ENCODE measurements around the gene CSH1.

CSH1 gene

DNA sequence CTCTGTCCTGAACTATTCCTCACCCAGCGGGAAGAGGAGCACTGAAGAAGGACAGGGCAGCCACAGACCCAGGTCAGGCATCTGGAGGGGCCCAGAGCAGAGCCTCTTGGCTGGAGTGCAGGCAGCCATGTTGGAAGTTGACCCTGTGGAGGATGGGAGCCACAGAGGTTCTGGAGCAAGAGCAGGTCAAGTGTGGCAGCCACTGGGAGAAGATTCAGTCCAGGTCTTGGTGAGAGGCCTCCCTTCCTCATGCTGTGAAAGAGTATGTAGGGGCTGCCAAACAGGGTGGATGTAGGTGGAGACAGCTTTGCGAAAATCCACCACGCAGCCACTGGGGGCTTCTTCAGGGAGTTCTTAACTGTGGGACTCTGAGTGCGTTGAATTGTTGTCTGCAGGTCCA lies 36.3 kb upstream of the CSH1 start:
- TF ChIP-seq, protein P1, sequence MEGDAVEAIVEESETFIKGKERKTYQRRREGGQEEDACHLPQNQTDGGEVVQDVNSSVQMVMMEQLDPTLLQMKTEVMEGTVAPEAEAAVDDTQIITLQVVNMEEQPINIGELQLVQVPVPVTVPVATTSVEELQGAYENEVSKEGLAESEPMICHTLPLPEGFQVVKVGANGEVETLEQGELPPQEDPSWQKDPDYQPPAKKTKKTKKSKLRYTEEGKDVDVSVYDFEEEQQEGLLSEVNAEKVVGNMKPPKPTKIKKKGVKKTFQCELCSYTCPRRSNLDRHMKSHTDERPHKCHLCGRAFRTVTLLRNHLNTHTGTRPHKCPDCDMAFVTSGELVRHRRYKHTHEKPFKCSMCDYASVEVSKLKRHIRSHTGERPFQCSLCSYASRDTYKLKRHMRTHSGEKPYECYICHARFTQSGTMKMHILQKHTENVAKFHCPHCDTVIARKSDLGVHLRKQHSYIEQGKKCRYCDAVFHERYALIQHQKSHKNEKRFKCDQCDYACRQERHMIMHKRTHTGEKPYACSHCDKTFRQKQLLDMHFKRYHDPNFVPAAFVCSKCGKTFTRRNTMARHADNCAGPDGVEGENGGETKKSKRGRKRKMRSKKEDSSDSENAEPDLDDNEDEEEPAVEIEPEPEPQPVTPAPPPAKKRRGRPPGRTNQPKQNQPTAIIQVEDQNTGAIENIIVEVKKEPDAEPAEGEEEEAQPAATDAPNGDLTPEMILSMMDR (IDR thresholded peaks at IDR 0.05; ENCODE audit: extremely low read depth, missing control alignments) = no peak
- no peak for DNase-seq (ENCODE audit: low spot score)

DNA sequence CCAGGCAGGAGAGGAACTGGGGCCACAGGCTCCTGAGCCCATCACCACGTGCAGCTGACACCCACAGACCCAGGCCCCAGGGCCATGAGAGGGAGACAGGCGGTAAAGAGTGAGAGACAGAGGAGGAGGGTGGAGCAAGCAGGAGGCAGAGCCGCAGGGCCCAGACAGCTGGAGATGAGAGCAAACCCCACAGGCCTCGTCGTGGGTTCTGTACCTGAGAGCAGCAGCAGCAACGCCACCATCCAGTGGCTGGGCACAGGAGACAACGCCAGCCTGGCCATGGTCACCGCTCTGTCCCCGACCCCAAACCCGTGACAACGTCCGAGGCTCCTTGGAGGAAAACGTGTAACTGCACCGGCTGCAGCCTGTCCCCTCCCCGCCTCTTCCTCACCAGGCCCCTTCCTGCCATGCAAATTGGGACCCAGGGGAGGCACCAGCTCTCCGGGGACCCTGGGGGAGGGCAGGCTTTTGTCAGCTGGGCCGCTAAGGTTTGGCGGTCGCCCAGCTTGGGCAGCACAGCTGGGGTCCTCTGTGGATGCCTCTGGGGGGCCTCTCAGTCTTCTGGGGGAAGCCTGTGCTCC lies 35.7 kb upstream of the CSH1 start, which contains the start of gene CD79B:
Gene CD79B (minus strand): TSS at position 351 of the 581 bp plus-strand sequence. CDS start 70 bp downstream, at position 281.
- DNase-seq (ENCODE audit: low spot score) = peak; percentile 87
- TF ChIP-seq, protein P1 (IDR thresholded peaks at IDR 0.05; ENCODE audit: extremely low read depth, missing control alignments) = no peak

GRCh38 chr17:63930951-63931575 lies 34.7 kb upstream of the CSH1 start:
- DNase-seq (ENCODE audit: low spot score) = peak; percentile 76
- TF ChIP-seq, protein P1 (IDR thresholded peaks at IDR 0.05; ENCODE audit: extremely low read depth, missing control alignments) = no peak

DNA sequence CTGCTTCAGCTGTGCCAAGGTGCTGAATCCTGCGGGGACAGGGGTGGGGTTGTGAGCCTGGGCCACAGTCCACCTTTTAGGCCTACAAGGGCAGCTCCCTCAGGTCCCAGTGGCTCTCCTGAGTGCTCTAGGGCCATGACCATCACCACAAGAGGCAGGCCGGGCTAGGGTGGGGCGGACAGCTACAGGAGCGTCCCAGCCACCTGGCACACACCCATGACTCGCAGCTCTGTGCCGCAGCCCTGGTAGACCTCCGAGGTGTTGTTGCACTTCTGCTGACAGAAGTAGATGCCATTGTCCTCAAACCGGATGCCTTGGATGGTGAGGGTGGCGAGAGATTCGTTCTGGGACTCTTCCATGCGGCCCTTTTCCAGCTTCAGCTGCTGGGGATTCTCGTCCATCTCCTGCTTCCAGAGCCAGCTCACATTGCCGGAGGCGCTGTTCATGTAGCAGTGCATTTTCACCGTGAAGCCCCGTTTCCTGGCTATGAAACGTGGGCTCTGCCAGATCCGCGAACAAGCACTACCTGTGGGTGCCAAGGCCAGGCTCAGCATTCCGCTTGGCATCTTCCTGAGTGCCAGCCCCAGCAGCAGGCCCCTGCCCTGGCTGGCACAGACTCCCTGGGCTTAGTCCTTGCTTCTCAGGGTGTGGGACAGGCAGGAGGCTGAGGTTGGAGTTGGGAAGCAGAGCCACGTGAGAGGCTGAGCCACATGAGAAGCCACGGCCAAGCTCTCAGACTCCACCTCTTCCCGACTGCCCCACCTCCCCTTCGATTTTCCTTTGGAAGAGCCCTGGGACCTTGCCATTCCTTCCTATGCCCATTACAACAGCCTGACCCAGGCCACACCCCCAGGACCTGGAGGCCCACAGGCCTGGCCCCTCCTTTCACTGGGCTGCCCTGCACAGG lies 33.7 kb upstream of the CSH1 start:
- TF ChIP-seq, protein P1 (IDR thresholded peaks at IDR 0.05; ENCODE audit: extremely low read depth, missing control alignments) = no peak
- DNase-seq (ENCODE audit: low spot score) = peak; percentile 1

DNA sequence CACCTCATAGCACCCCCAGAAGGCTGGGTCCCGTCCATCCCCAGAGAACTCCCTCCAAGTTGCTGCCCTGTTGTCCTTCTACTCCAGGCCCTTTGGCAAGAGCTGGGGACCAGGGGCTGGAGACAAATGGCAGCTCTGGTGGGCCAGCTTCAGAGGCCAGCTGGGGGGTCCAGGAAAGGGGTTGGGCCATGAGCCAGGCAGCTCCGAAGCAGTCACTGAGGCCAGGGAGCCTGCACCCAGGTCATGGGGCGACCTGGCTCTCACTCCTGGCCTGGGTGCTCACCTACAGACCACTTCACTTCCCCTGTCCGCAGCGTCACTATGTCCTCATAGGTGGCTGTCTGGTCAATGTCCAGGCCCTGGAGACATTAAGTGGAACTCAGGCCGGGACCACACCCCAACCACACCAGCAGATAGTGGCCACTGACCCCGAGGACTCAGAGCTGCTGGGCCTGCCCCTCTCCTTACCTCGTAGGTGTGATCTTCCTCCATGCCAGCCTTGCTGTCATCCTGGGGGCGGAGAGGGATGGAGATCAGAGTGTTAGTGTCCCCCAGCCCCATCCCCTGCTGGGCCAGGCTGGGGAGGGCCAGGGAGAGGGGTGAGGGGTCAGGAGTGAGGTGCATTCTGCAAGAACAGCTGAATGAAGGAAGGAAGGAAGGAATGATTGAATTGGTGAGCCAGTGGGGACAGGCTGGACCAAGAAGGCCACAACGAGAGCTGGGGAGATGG lies 32.8 kb upstream of the CSH1 start:
- TF ChIP-seq, protein P1 (IDR thresholded peaks at IDR 0.05; ENCODE audit: extremely low read depth, missing control alignments) = no peak
- no peak for DNase-seq (ENCODE audit: low spot score)

- TF ChIP-seq, protein P1 (IDR thresholded peaks at IDR 0.05; ENCODE audit: extremely low read depth, missing control alignments) = no peak
Measured at GRCh38 chr17:63928172-63928666, 31.8 kb upstream of the CSH1 start.

More at GRCh38 chr17:63928172-63928666, 31.8 kb upstream of the CSH1 start:
- no peak for DNase-seq (ENCODE audit: low spot score)
